H1 (cell line): Measurements from ENCODE around the gene KRT14. TPM values are rescaled to one million over a fixed set of nuclear protein-coding genes. Genes with fewer than 3 reads are reported as not detected.

Experiments used
- CTCF ChIA-PET: fragments of 300-600 bp; sonication (Branson Sonifier 250); formaldehyde crosslinking; loops from one replicate; lab custom pipeline; 2021; ENCODE audit not compliant: partially characterized antibody; lab: Charles Lee
- POLR2A ChIA-PET: fragments of 300-600 bp; sonication (Branson Sonifier 250); formaldehyde crosslinking; loops from one replicate; lab custom pipeline; 2021; ENCODE audit warnings: inconsistent platforms; ENCODE audit not compliant: partially characterized antibody; lab: Charles Lee
- DNase-seq, 2 experiments: peaks; one replicate each; pipeline versions ENCODE4 v3.0.0 to v3.0.0-alpha.2; 2010 to 2022; ENCODE audit warnings: low spot score in 2 of 2, low read depth in 1 of 2, mixed read lengths in 1 of 2
- FAIRE-seq: peaks from 2 replicates; lab custom pipeline; 2011; peaks lifted over from hg19 to GRCh38; lab: Jason Lieb, UNC
- H2AFZ ChIP-seq: 2 replicates; pipeline ENCODE4 v1.8.1; 2012; ENCODE audit warnings: low read length, inconsistent platforms
- H2AK5ac ChIP-seq: 2 replicates; pipeline ENCODE4 v1.6.1; 2013; ENCODE audit warnings: low read depth, low read length
- H2BK120ac ChIP-seq: replicated peaks from 2 replicates; pipeline ENCODE3; 2013; ENCODE audit warnings: low read depth, low read length, inconsistent platforms
- H2BK12ac ChIP-seq: 2 replicates; pipeline ENCODE4 v1.6.1; 2013; ENCODE audit warnings: low read depth, low read length
- H2BK15ac ChIP-seq: 2 replicates; pipeline ENCODE4 v1.6.1; 2013; ENCODE audit warnings: low read length
- H2BK20ac ChIP-seq: 2 replicates; pipeline ENCODE4 v1.6.1; 2013; ENCODE audit warnings: low read length
- H2BK5ac ChIP-seq: 2 replicates; pipeline ENCODE4 v1.6.1; 2013; ENCODE audit warnings: low read depth, low read length
- H3K14ac ChIP-seq: 2 replicates; pipeline ENCODE4 v1.6.1; 2013; ENCODE audit warnings: inconsistent platforms; ENCODE audit not compliant: insufficient read length
- H3K18ac ChIP-seq: 2 replicates; pipeline ENCODE4 v1.6.1; 2013; ENCODE audit warnings: low read length; ENCODE audit errors: extremely low read depth
- H3K23ac ChIP-seq: 2 replicates; pipeline ENCODE4 v1.6.1; 2013; ENCODE audit warnings: inconsistent platforms; ENCODE audit not compliant: insufficient read length
- H3K23me2 ChIP-seq: 2 replicates; pipeline ENCODE4 v1.6.1; 2013; ENCODE audit warnings: low read depth, low read length
- H3K27ac ChIP-seq: 2 replicates; pipeline ENCODE4 v1.6.1; 2011; ENCODE audit warnings: low read depth, low read length, inconsistent platforms
- H3K27me3 ChIP-seq, 4 experiments: replicated peaks in 1 of 4; 1 replicate in 1 of 4; 2 replicates in 3 of 4; pipeline versions ENCODE4 v1.6.1 to v1.8.1; 2011 to 2013; ENCODE audit warnings: low read length in 3 of 4, mild to moderate bottlenecking in 3 of 4, inconsistent platforms in 2 of 4, mixed read lengths in 2 of 4, moderate library complexity in 1 of 4; ENCODE audit not compliant: control insufficient read depth in 3 of 4, insufficient read depth in 3 of 4; ENCODE audit errors: extremely low read depth in 1 of 4
- H3K36me3 ChIP-seq, 4 experiments: 2 replicates each; pipeline versions ENCODE4 v1.6.1 to v1.8.1; 2011 to 2013; ENCODE audit warnings: mild to moderate bottlenecking in 4 of 4, low read length in 3 of 4, moderate library complexity in 2 of 4, control low read depth in 1 of 4, inconsistent platforms in 1 of 4; ENCODE audit not compliant: insufficient read depth in 4 of 4, control insufficient read depth in 2 of 4
- H3K4ac ChIP-seq: replicated peaks from 2 replicates; pipeline ENCODE3; 2013; ENCODE audit warnings: low read length, low read depth, mixed read lengths, inconsistent platforms; ENCODE audit not compliant: insufficient read length
- H3K4me1 ChIP-seq, 4 experiments: replicated peaks in 1 of 4; 1 replicate in 1 of 4; 2 replicates in 3 of 4; pipeline versions ENCODE4 v1.6.1 to v1.8.1; 2011 to 2013; ENCODE audit warnings: low read length in 3 of 4, inconsistent platforms in 2 of 4, mixed read lengths in 1 of 4; ENCODE audit not compliant: insufficient read depth in 4 of 4, control insufficient read depth in 3 of 4
- H3K4me2 ChIP-seq, 2 experiments: 2 replicates each; pipeline versions ENCODE4 v1.6.1 to v1.8.1; 2011 to 2013; ENCODE audit warnings: low read depth in 2 of 2, low read length in 2 of 2, control low read depth in 1 of 2, inconsistent platforms in 1 of 2, mild to moderate bottlenecking in 1 of 2; ENCODE audit not compliant: insufficient read depth in 1 of 2
- H3K4me3 ChIP-seq, 4 experiments: fragments of 200-600, 300-600 bp in 1 of 4; sonication (generic), shearing (Covaris generic), sonication (Bioruptor Twin) in 1 of 4; 2 replicates each; pipeline versions ENCODE4 v1.5.1 to v1.8.1; 2011 to 2016; ENCODE audit warnings: low read length in 4 of 4, low read depth in 3 of 4, control low read depth in 2 of 4, inconsistent platforms in 2 of 4, mild to moderate bottlenecking in 2 of 4, mixed read lengths in 1 of 4, moderate library complexity in 1 of 4; ENCODE audit not compliant: insufficient read depth in 2 of 4; ENCODE audit errors: extremely low read depth in 1 of 4
- H3K56ac ChIP-seq: replicated peaks from 2 replicates; pipeline ENCODE3; 2013; ENCODE audit warnings: low read depth, mild to moderate bottlenecking, mixed read lengths, low read length, inconsistent platforms; ENCODE audit not compliant: insufficient read length
- H3K79me1 ChIP-seq: 2 replicates; pipeline ENCODE4 v1.6.1; 2013; ENCODE audit warnings: low read depth, low read length, control low read depth
- H3K79me2 ChIP-seq, 2 experiments: 2 replicates each; pipeline versions ENCODE4 v1.6.1 to v1.8.1; 2012 to 2013; ENCODE audit warnings: low read length in 2 of 2, mild to moderate bottlenecking in 2 of 2, inconsistent platforms in 1 of 2; ENCODE audit not compliant: insufficient read depth in 2 of 2, control insufficient read depth in 1 of 2
- H3K9ac ChIP-seq, 4 experiments: replicated peaks in 1 of 4; 1 replicate in 1 of 4; 2 replicates in 3 of 4; pipeline versions ENCODE4 v1.6.1 to v1.8.1; 2011 to 2013; ENCODE audit warnings: low read depth in 3 of 4, low read length in 3 of 4, control low read depth in 2 of 4, mild to moderate bottlenecking in 2 of 4, moderate library complexity in 2 of 4, inconsistent platforms in 1 of 4; ENCODE audit errors: extremely low read depth in 1 of 4
- H3K9me3 ChIP-seq, 2 experiments: 2 replicates each; pipeline versions ENCODE4 v1.6.1 to v1.8.1; 2012 to 2013; ENCODE audit warnings: mild to moderate bottlenecking in 2 of 2, moderate library complexity in 2 of 2, control low read depth in 1 of 2, inconsistent platforms in 1 of 2, low read depth in 1 of 2, low read length in 1 of 2, mixed read lengths in 1 of 2; ENCODE audit not compliant: insufficient read depth in 2 of 2
- H4K20me1 ChIP-seq, 2 experiments: replicated peaks in 1 of 2; 2 replicates each; pipeline versions ENCODE3 to v1.8.1; 2011 to 2013; ENCODE audit warnings: inconsistent platforms in 2 of 2, low read length in 2 of 2, mild to moderate bottlenecking in 1 of 2; ENCODE audit not compliant: insufficient read depth in 2 of 2, control insufficient read depth in 1 of 2
- H4K5ac ChIP-seq: 2 replicates; pipeline ENCODE4 v1.6.1; 2013; ENCODE audit warnings: low read length, low read depth, mixed read lengths, inconsistent platforms; ENCODE audit not compliant: insufficient read length
- H4K8ac ChIP-seq: 2 replicates; pipeline ENCODE4 v1.8.0; 2013; ENCODE audit warnings: mild to moderate bottlenecking, moderate library complexity, low read length, inconsistent platforms; ENCODE audit not compliant: insufficient read depth; ENCODE audit errors: extremely low read depth
- H4K91ac ChIP-seq: replicated peaks from 2 replicates; pipeline ENCODE3; 2013; ENCODE audit warnings: low read length, mixed read lengths, inconsistent platforms; ENCODE audit not compliant: insufficient read length
- ASH2L ChIP-seq: fragments of 200-600, 300-600 bp; sonication (generic); IDR thresholded peaks from one replicate; pipeline ENCODE4 v1.7.1; 2017; ENCODE audit warnings: low read length
- CHD1 ChIP-seq: IDR thresholded peaks from 2 replicates; pipeline ENCODE4 v1.6.1; 2012; ENCODE audit warnings: low read depth, low read length, improper control_type of control experiment
- TAF1 ChIP-seq: IDR thresholded peaks from 2 replicates; pipeline ENCODE4 v1.6.1; 2011; ENCODE audit warnings: mild to moderate bottlenecking, low read depth, low read length
- WGBS, 2 experiments: shearing (Covaris generic) in 1 of 2; methylation state at CpG; one replicate each; pipeline versions ENCODE4 v1.1.6 to v1.1.7; 2013 to 2015; ENCODE audit warnings: low lambda C conversion rate in 2 of 2, mixed read lengths in 2 of 2, inconsistent platforms in 1 of 2, low coverage in 1 of 2, missing lambda C conversion rate in 1 of 2; ENCODE audit not compliant: insufficient replicate concordance in 2 of 2, insufficient coverage in 1 of 2, insufficient read length in 1 of 2; ENCODE audit errors: extremely low coverage in 1 of 2, missing lambda C conversion rate in 1 of 2; 5-methylcytosine and 5-hydroxymethylcytosine counted together
- polyA plus RNA-seq, 7 experiments: library from polyadenylated mRNA; depleted of rRNA in 3 of 7; stranded (reverse) in 5 of 7; unstranded in 2 of 7; fragments of >200 nt in 5 of 7; fragments of 200-250 nt in 2 of 7; gene quantifications; 1 replicate in 5 of 7; 2 replicates in 1 of 7; 4 replicates in 1 of 7; pipeline versions ENCODE4 v1.2.1 to v1.2.3, GENCODE V29; 2011 to 2013; ENCODE audit warnings: missing spikeins in 2 of 7, mixed read lengths in 2 of 7
- total RNA-seq: library from RNA; stranded (reverse); fragmentation: NEBNext Ultra II Directional; extraction: Animal tissue kit (Norgen Biotek cat#: 25700); gene quantifications from 2 replicates; pipeline ENCODE4 v1.2.1, GENCODE V29; 2021

Gene KRT14
- total and polyA plus RNA-seq, 2 of the 8 experiments (the other 6 are each of a cell fraction or from before 2014, with no cell fraction given): 0.35 TPM; not detected in 1

- WGBS, 2 experiments: 70% methylated on average over 5 of the region's 5 CpGs; no CpG with 5 or more reads in 1 of the 2 experiments
Observed at GRCh38 chr17:41544491-41544892, 42.2 kb downstream of the KRT14 start.

More at GRCh38 chr17:41544491-41544892, 42.2 kb downstream of the KRT14 start:
- H2BK15ac ChIP-seq: peak overlapping the region; percentile 88; the same call in 1 of the 2 replicates
- H3K27ac ChIP-seq: no peak overlapping the region
- TF ChIP-seq ASH2L (peak; percentile 49), TAF1 (no peak), CHD1 (no peak)
- no peaks in the 10 kb centered on the region; a peak in 1 of 4 replicates for H3K9me3 ChIP-seq
- POLR2A ChIA-PET: interaction anchor here (0.6 to 16.2 kb wide), 8 partner anchors 9 to 319 kb away, joined by 3 to 293 read pairs (median 3); partner anchors contain the start of genes EIF1 and KRT19
- H3K79me2 ChIP-seq: no peaks in the 10 kb centered on the region
- no peaks in the 10 kb centered on the region for H3K23me2 ChIP-seq
- H3K23ac ChIP-seq: no peak overlapping the region
- no peak overlapping the region for H3K56ac ChIP-seq
- peak overlapping the region; percentile 1 for H3K4ac ChIP-seq
- DNase-seq (no peak), FAIRE-seq (no peak)
- H3K79me1 ChIP-seq: no peaks in the 10 kb centered on the region
- no peaks in the 10 kb centered on the region for H4K20me1 ChIP-seq
- H2BK5ac ChIP-seq: no peak overlapping the region
- H4K5ac ChIP-seq: peak overlapping the region; percentile 23
- H3K4me1 ChIP-seq: peaks cover 8 to 28% (median 16%) of the 10 kb centered on the region in 4 experiments
- H4K8ac ChIP-seq: peak overlapping the region; percentile 51; the same call in 1 of the 2 replicates
- H3K9ac ChIP-seq: no peak overlapping the region
- CTCF ChIA-PET: interaction anchor here (0.7 to 21.2 kb wide), 14 partner anchors 9 to 684 kb away, joined by 3 to 492 read pairs (median 3); partner anchors contain the start of genes KRT13, KRT19, KRT35 and KRT36
- H2AFZ ChIP-seq: peak overlapping the region; percentile 81
- H2BK12ac ChIP-seq: peak overlapping the region; percentile 75; the same call in 1 of the 2 replicates
- peak overlapping the region; percentile 60 for H2BK120ac ChIP-seq
- H3K4me2 ChIP-seq: peak overlapping the region in 1 of 2 experiments; percentile 21; a peak in 1 of 4 replicates
- H3K27me3 ChIP-seq: no peaks in the 10 kb centered on the region; a peak in 1 of 7 replicates
- H3K18ac ChIP-seq: peak overlapping the region; percentile 71; the same call in 1 of the 2 replicates
- H3K36me3 ChIP-seq: no peaks in the 10 kb centered on the region
- peak overlapping the region; percentile 80; the same call in 1 of the 2 replicates for H2BK20ac ChIP-seq
- no peak overlapping the region for H3K14ac ChIP-seq
- H2AK5ac ChIP-seq: no peak overlapping the region; the same call in 1 of the 2 replicates
- no peak overlapping the region for H3K4me3 ChIP-seq
- H4K91ac ChIP-seq: no peak overlapping the region
